GM19193 (cell line): ENCODE data around the gene MTAP.

Source experiments
- POLR2A ChIP-seq: IDR thresholded peaks from 4 replicates; pipeline ENCODE4 v1.6.1; 2011; ENCODE audit not compliant: insufficient read depth, insufficient read length; ENCODE audit errors: extremely low read depth

MTAP gene

GRCh38 chr9:21965401-21965951 lies 163.0 kb downstream of the MTAP start:
- TF ChIP-seq POLR2A = no peak

- TF ChIP-seq POLR2A = no peak
These were observed 163.9 kb downstream of the MTAP start for GRCh38 chr9:21966140-21966851.

GRCh38 chr9:21967169-21967568 lies 164.7 kb downstream of the MTAP start:
- no peak for TF ChIP-seq POLR2A

- no peak for TF ChIP-seq POLR2A
These were observed 165.3 kb downstream of the MTAP start for GRCh38 chr9:21967702-21968101.

- TF ChIP-seq POLR2A = no peak
These were observed 166.0 kb downstream of the MTAP start for GRCh38 chr9:21968331-21969010.

- TF ChIP-seq POLR2A = no peak
These were observed 166.8 kb downstream of the MTAP start for GRCh38 chr9:21969011-21969940.

GRCh38 chr9:21969951-21970799 lies 167.7 kb downstream of the MTAP start:
- no peak for TF ChIP-seq POLR2A

GRCh38 chr9:21970800-21971640 lies 168.6 kb downstream of the MTAP start:
- no peak for TF ChIP-seq POLR2A

GRCh38 chr9:21972361-21972760 lies 169.9 kb downstream of the MTAP start:
- TF ChIP-seq POLR2A = no peak

GRCh38 chr9:21974343-21974721 lies 171.9 kb downstream of the MTAP start:
- TF ChIP-seq POLR2A = no peak

- no peak for TF ChIP-seq POLR2A
These were observed 172.4 kb downstream of the MTAP start for GRCh38 chr9:21974722-21975409.

- TF ChIP-seq POLR2A = no peak
These were observed 174.0 kb downstream of the MTAP start for GRCh38 chr9:21976334-21976875.
